GM21367 (cell line): Measurements from ENCODE around the gene PHLPP2.
A peak's percentile ranks its signal among the peaks of the same experiment; 100 is the strongest.

Source experiments
- ATAC-seq: cut with Tn5 transposase; IDR thresholded peaks from one replicate; pipeline ENCODE4 v1.9.1; 2021; ENCODE audit not compliant: unreplicated experiment

PHLPP2 gene, protein sequence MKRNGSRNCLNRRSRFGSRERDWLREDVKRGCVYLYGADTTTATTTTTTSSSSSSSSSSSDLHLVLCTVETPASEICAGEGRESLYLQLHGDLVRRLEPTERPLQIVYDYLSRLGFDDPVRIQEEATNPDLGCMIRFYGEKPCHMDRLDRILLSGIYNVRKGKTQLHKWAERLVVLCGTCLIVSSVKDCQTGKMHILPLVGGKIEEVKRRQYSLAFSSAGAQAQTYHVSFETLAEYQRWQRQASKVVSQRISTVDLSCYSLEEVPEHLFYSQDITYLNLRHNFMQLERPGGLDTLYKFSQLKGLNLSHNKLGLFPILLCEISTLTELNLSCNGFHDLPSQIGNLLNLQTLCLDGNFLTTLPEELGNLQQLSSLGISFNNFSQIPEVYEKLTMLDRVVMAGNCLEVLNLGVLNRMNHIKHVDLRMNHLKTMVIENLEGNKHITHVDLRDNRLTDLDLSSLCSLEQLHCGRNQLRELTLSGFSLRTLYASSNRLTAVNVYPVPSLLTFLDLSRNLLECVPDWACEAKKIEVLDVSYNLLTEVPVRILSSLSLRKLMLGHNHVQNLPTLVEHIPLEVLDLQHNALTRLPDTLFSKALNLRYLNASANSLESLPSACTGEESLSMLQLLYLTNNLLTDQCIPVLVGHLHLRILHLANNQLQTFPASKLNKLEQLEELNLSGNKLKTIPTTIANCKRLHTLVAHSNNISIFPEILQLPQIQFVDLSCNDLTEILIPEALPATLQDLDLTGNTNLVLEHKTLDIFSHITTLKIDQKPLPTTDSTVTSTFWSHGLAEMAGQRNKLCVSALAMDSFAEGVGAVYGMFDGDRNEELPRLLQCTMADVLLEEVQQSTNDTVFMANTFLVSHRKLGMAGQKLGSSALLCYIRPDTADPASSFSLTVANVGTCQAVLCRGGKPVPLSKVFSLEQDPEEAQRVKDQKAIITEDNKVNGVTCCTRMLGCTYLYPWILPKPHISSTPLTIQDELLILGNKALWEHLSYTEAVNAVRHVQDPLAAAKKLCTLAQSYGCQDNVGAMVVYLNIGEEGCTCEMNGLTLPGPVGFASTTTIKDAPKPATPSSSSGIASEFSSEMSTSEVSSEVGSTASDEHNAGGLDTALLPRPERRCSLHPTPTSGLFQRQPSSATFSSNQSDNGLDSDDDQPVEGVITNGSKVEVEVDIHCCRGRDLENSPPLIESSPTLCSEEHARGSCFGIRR (N-terminal part only)

DNA sequence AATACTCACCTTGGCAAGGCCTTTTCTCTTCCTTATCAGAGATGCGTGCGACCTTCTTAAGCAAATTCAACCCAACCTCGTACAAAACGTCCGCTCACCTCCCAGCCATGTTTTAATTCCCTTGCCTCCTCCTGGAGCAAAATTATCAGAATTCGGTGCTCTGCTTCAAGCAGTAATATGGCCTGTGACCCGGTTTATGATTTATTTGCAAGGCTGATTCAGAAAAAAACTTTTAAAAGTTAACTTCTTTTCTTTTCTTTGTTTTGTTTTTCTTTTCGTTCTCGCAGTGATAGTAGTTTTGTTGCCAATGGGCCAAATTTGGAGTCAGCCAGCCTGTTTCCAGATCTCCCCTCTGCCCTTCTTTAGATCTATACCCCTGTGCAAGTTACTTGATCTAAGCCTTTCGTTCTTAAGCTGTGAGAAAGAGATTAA is at the start of gene PHLPP2:
Gene PHLPP2 (minus strand): TSS at position 382 of the 432 bp plus-strand sequence. CDS start 9,906 bp downstream, outside the sequence.
- no peak for ATAC-seq

DNA sequence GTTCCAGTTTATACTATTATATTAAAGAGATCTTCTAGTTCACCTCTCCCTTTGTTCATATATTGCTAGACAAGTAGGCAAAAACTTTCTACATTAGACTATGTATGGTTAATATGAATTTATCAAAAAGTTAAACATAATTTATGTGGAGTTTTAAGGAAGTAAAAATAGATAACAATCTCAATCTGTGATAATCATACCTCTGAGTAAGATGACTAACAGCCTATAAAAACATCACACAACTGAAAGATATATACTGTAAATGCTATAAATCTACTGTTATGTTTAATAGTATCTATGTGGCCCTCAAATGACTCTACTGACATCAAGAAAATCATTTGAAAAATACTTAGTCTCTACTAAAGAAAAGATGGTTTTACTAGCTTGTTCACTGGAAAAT is 47.1 kb upstream of the PHLPP2 start:
- ATAC-seq: no peak

DNA sequence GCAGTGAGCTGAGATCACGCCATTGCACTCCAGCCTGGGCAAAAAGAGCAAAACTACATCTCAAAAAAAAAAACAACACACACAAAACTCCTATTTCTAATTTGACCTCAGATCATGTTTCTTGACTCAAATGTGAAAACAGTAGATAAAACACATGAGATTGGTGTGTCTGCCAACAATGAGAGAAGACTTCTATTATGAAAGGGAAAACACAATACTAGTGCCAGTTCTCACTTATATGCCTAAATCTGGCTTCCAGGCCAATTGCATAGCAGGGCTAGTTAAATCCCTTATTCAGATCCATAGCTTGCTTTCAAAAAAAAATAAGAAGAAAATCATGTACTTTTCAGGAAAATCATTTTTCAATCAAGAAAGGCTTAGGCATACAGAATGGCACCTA is 44.7 kb upstream of the PHLPP2 start:
- ATAC-seq: no peak

DNA sequence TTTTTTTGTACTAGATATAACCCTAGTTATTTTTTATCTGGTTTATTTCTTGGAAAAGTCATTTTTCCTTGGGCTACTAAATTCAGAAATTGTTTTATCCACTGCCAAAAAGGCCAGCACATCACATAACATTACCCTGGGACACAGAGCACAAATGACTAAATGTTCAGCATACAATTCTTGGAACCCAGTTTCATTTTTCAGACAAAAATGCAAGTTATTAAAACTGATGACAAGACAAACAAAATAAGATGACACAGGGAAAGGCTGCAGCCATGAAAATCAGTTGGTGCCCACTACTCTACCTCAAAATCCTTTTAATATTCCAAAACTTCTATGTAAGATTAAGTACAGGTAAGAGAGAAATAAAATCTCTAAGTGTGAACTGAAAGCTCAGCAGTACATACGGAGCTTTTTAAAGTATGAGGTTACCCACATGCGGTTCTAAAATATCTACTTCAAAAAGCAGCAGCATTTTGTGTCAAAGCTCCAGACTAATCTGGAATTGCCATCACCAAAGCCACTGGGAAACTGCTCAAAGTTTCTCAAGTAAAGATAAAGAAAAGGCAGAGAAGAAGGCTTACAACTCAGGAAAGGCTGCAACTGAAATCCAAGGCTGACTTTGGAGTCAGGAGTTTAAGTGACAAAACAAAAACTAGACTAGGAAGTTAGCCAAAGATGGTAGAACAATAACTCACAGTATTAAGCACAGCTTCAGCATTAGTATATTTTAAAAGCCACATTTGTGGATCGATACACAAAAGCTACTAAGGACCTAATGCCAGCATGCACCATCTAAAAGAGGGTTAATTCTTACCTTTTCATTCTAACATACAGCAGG is 42.8 kb upstream of the PHLPP2 start:
- ATAC-seq: no peak

DNA sequence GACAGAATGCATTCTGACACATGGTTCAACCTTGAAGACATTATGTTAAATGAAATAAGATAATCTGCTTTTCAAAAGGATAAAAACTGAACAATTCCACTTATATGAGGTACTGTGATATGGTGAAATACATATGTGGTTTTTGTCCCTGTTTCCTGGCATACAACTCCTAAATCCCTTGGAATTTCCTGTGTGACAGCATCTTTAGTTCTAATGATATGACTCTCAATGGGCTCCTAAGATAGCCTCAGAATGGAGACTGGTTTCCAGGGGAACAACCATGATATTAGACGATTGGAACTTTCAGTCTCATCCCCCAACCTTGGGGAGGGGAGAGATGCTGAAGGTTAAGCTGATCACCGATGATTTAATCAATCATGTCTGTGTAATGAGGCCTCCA is 37.7 kb upstream of the PHLPP2 start:
- no peak for ATAC-seq

DNA sequence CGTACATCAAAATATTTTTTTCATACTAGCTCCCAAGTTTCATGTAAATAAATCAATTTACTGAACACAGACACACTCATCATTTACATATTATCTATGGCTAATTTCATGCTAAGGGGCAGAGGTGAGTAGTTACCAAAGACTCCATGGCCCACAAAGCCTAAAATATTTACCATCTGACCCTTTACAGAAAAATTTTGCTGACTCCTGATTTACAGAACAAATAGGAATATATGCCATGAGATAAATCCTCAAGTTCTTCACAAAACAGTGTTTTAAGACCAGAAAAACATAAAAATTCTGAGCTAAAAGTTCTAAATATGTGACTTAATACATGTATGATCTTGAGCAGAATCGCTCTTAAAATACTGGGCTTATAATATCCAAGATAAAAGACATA is 36.6 kb upstream of the PHLPP2 start:
- no peak for ATAC-seq

DNA sequence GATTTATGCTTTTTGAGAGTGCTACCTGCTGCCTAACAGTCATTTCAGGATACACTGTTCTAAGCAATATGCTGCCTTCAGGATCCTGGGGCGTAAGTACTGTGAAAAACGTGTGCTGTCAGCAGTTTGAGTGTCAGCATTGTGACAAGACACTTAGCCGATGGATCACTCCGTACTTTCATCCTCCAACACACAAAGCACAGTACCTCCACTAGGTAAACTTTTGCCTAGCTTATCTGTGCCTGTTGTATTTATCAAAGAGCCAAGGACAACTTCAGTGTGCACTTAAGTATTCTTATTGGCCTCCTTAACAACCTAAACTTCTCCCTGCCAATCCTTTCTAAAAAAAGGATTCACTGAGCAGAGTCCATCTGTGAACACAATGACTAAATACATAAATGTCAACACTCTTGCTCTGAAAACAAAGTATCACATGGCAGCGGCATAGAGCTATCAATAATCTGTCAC is 33.8 kb upstream of the PHLPP2 start:
- ATAC-seq: no peak

DNA sequence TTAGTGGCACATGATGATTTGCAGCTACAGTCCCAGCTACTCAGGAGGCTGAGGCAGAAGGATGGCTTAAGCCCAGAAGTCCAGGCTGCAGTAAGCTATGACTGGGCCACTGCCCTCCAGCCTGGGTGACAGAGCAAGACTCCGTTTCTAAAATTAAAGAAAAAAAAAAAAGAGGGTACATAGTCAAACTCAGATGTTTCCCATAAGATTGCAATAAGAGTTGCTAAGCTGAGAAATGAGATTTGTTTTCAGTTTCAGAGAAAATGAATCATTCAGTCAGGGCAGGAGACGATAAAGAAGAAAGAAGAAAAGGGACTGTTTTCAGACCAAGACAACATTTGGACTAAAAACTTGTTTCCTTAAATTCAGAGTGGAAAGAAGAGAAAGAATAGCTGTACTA is 30.2 kb upstream of the PHLPP2 start:
- no peak for ATAC-seq

DNA sequence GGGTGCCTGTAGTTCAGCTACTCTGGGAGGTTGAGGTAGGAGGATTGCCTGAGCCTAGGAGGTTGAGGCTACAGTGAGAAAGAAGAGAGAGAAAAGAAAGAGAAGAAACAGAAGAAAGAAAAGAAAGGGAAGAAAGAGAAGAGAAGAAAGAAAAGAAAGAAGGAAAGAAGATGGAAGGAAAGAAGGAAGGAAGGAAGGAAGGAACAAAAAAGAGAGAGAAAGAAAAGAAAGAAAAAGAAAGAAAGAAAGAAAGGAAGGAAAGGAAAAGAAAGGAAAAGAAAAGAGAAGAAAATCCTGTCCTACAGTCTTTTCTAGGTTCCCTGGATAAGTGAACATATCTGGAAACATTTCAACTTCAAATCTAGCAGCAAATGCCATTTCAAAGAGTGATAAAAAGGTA is 29.6 kb upstream of the PHLPP2 start:
- no peak for ATAC-seq

DNA sequence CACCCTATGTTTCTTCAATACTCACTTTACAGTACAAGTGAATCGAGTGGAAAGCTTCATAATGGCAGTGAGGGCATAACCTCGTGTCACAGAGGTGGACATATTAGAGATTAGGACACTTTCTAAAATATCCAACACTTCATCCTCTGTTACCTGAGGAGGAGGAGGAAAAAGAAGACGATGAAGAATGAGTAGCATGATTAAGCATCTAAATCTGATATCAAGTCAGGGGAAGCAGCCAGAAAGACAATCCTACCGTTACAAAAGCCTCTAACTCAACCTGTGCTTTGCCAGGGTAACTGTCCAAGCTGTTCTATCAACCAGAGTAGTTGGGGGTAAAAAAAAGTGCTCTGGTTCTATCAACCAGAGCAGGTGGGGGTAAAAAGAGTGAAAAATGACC is 23.7 kb upstream of the PHLPP2 start:
- ATAC-seq: no peak

DNA sequence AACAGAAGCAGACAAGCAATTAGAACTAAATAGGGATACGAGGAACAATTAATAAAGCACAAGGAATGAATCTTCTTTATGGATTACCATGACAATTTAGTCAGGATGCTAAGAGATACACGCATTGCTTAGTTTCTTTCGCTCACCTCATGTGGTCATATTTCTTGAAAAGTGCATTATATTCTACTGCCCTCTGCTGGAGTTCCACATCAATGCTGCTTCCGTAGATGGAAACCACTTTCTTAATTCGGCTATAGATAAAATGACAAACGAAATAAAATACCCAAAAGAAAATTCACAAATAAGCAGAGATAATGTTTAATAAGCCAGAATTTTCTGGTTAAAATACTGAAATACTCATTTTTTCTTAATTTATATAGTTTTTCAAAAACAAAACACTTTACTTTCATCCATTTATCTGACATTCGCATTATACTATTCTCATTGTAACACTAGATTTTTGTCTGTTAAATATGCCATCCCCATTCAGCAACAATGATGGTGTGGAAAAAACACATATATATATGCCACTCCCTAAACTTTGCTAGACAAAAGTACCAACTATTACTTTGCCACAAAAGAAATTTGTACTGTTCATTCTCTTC is 22.0 kb upstream of the PHLPP2 start:
- ATAC-seq: no peak

DNA sequence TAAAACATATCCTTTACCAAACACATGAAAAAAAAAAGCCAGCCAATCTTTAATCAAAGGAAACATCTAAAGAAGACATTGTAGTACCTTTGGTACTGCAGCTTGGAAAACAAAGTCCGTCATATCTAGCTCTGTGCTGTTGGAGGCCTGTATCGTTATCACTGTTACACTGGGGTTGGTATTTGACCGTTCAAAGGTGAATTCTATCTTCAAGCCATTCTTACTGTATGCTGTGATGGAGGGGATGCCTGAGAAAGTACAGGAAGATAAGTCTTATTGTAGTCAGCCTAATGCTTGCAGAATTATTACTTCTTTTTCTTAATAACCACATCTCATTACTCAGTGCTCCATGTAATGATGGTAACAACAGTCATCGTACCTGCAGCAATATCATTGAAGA is 14.4 kb upstream of the PHLPP2 start:
- no peak for ATAC-seq

DNA sequence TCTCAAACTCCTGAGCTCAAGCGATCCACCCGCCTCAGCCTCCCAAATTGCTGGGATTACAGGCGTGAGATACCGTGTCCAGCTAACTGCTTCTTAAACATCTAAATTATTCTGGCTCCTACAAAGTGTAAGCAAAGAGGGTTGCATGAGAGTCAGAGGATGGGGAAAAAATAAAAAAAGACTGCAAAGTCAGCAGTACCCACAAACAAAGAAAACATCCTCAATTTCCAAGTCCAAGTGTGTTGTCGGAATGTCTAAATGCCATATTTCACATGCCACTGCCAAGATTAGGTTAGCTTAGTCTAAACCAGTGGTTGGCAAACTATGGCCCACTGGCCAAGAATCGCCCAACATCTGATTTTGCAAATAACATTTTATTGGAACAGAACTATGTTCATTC is 13.0 kb upstream of the PHLPP2 start:
- ATAC-seq: no peak

DNA sequence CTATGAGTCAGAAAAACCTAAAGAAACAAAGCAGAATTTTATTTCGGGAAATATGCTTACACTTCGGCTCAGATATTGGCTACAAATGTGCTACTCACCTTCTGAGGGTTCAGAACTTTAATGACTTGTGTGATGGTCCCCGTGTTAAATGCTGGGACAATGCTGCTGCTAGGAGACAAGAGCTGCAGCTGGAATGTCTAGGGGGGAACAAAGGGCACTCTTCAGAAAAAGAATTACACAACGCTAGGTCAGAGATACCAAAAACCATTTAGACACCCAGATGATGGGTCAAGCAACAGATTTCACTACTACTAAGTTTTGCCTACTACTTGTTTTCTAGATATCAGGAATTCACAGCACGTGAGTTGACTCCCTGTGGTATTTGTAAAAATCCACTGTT is 10.0 kb upstream of the PHLPP2 start:
- no peak for ATAC-seq

DNA sequence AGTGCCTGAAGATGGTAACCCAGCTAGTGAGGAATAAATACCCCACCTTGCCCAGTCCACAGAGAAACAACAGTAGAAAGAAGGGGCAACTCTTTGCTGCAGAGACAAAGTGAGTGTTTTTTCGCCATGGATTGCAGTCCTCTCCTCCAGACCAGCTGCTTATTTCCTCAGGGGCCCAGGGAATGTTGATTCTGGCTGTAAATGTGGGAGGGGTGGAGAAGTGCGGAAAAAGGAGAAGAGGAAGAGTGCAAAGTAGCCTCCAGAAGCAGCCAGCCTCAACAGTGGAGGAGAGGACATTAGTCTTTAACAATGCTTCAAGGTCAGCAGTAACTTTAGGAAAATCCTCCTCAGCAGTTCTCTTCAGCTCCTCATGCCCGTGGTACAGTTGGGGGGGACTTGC is 8.1 kb upstream of the PHLPP2 start:
- no peak for ATAC-seq

DNA sequence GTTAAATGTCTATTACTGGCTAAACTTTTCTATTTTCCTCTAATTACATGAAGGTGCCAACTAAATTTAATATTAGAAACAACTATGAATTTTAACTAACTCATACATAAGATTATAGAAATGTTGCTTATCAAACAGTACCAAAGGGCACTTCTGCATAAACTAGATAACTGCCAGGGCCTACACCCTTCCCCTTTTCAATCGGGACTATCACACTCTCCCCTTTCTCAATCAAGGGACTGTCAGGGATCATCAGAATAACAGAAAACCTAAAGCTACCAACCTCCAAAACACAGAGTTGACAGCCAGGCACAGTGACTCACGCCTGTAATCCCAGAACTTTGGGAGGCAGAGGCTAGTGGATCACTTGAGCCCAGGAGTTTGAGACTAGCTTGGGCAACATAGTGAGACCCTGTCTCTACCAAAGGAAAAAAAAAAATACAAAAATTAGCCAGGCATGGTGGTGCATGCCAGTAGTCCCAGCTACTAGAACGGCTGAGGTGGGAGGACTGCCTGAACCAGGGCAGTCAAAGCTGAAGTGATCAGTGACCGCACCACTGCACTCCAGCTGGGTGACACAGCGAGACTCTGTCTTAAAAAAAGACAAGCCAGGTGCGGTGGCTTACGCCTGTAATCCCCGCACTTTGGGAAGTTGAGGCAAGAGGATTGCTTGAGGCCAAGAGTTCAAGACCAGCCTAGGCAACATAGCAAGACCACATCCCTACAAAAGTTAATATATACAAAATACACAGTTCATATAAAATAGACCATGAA is 3.2 kb upstream of the PHLPP2 start:
- no peak for ATAC-seq

DNA sequence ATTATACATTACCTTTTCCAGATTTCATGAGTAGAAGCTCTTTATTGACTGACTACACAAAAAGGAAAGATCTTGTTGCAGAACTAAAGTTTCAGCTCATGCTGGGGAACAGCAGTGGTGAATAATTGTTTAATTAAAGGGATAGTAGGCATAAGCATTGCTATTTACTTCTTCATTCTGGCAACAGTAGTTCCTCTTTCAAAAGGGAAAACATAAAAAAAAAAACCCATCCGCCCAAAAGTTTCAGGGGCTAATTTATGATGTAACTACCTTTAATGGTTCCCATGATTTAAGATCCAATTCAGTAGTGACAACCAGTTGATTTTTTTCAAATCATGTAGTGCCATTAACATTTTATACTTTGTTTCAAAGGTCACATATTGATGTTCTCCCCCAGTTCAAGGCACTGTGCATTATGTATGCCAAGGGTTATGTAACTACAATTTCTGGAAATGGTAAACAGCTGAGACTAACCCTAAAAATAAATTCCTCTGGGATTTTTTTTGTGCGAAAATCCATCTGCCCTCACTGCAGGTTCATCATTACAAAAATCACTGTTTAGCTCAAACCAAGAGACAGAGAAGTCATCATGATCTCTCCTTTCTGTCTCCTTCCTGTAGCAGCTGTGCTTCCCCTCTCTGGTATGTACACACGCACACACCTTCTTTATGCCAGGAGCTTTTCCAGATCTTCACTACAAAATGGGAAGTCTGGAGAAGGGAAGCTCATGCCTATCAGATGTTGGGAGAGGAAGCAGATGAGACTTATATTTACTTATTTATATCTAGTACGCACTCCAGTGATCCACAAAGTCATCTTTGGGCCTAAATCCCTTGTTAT is 2.2 kb upstream of the PHLPP2 start:
- no peak for ATAC-seq

DNA sequence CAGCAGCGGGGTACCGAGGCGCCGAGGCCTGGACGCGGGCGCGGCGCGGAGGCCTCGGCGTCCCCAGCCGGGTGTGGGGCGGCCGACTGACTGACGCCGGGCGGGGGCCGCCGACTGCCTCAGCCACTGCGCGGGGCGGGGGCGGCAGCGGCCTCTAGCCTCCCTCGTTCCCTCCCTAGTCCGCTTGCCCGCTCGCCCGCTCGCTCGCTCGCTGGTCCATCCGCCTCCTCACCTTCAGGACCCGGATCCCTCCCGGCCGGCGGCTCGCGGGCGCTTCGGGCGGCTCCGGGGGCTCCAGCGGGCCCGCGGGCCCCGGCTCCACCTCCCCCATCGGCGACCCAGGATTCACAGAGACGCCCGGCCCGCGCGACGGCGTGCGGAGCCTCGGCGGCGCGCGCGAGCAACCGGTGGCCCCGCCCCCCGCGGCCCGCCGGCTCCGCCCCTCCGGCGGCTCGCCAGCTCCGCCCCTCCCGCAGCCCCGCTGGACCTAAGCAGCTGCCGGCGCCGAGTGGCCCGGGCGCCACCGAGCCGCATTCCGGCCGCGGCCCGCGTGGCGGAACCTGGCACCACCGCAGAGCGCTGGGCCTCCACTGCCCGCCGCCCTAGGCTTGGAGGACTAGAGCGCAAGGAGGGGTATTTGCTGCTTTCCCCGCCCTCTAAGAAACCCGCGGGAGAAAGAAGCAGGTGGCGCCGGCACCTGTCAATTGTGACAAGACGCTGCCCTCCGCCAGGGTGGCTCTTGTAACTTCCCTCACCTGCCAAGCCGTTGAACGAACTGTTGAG is 773 bp downstream of the PHLPP2 start:
- peak; percentile 67 for ATAC-seq
